HG03521 (cell line): ENCODE results near the gene MYO15B.
"Not testable (repeated sequence)": the region's sequence is repeated elsewhere in the genome, so short reads cannot be mapped to it uniquely, and the experiment has no call there.

Source experiments
- ATAC-seq: cut with Tn5 transposase; IDR thresholded peaks from one replicate; pipeline ENCODE4 v1.9.1; 2021; ENCODE audit warnings: mild to moderate bottlenecking, moderate library complexity; ENCODE audit not compliant: unreplicated experiment

MYO15B gene

GRCh38 chr17:75575197-75575596 lies 12.4 kb upstream of the MYO15B start:
- ATAC-seq: no peak

- no peak for ATAC-seq
Observed at GRCh38 chr17:75575728-75576127, 11.9 kb upstream of the MYO15B start.

- no peak for ATAC-seq
Observed at GRCh38 chr17:75576661-75577060, 10.9 kb upstream of the MYO15B start.

- not testable (repeated sequence) for ATAC-seq
Observed at GRCh38 chr17:75581121-75581725, 6.4 kb upstream of the MYO15B start.

GRCh38 chr17:75583197-75583596 lies 4.4 kb upstream of the MYO15B start:
- ATAC-seq: not testable (repeated sequence)

- ATAC-seq: no peak
Observed at GRCh38 chr17:75584849-75585175, 2.8 kb upstream of the MYO15B start.

GRCh38 chr17:75588596-75589011 lies 1.0 kb downstream of the MYO15B start:
- no peak for ATAC-seq

- peak; percentile 80 for ATAC-seq
Observed at GRCh38 chr17:75589012-75589918, 1.7 kb downstream of the MYO15B start.

GRCh38 chr17:75589919-75590303 lies 2.3 kb downstream of the MYO15B start:
- ATAC-seq: no peak

GRCh38 chr17:75590314-75590761 lies 2.7 kb downstream of the MYO15B start:
- ATAC-seq: no peak

GRCh38 chr17:75590849-75591721 lies 3.5 kb downstream of the MYO15B start:
- no peak for ATAC-seq

- ATAC-seq: no peak
Observed at GRCh38 chr17:75591722-75592302, 4.2 kb downstream of the MYO15B start.

GRCh38 chr17:75592348-75593020 lies 4.9 kb downstream of the MYO15B start:
- ATAC-seq: no peak

- ATAC-seq: not testable (repeated sequence)
Observed at GRCh38 chr17:75593430-75593829, 5.8 kb downstream of the MYO15B start.

GRCh38 chr17:75594499-75595283 lies 7.1 kb downstream of the MYO15B start:
- no peak for ATAC-seq

- no peak for ATAC-seq
Observed at GRCh38 chr17:75595284-75595919, 7.8 kb downstream of the MYO15B start.

GRCh38 chr17:75595920-75596313 lies 8.3 kb downstream of the MYO15B start:
- no peak for ATAC-seq

GRCh38 chr17:75596320-75597087 lies 8.9 kb downstream of the MYO15B start:
- no peak for ATAC-seq
